IMR-90 (cell line): ENCODE measurements around the gene HOATZ. TPM values are rescaled to one million over a fixed set of nuclear protein-coding genes. Genes with fewer than 3 reads are reported as not detected.
A peak's percentile ranks its signal among the peaks of the same experiment; 100 is the strongest.

Source experiments
- ATAC-seq: fragments of 200-7000 bp; cut with Tn5 transposase; 2 replicates; pipeline ENCODE4 v1.9.1; 2020; ENCODE audit warnings: low read depth, mild to moderate bottlenecking, moderate library complexity
- BruUV-seq: library from RNA; stranded (reverse); fragments of 400-500 nt; replicated peaks from 2 replicates; lab custom pipeline; 2021; lab: Mats Ljungman, UMichigan
- CTCF ChIA-PET: fragments of 300-600 bp; formaldehyde crosslinking; extraction: SDS; loops from one replicate; lab custom pipeline; 2021; ENCODE audit warnings: antibody characterized with exemption; lab: Yijun Ruan, JAX
- POLR2A ChIA-PET: fragments of 300-600 bp; sonication (Branson Sonifier 250); formaldehyde crosslinking; loops from one replicate; lab custom pipeline; 2022; ENCODE audit warnings: antibody characterized with exemption; ENCODE audit not compliant: unreplicated experiment; lab: Charles Lee
- DNase-seq: peaks from one replicate; pipeline ENCODE4 v3.0.0; 2013
- H2AFZ ChIP-seq: replicated peaks from 2 replicates; pipeline ENCODE3; 2013; ENCODE audit warnings: low read length, mild to moderate bottlenecking; ENCODE audit not compliant: poor library complexity
- H2AK5ac ChIP-seq: 2 replicates; pipeline ENCODE4 v1.6.1; 2013; ENCODE audit warnings: low read depth, low read length, inconsistent platforms
- H2AK9ac ChIP-seq: replicated peaks from 2 replicates; pipeline ENCODE3; 2013; ENCODE audit warnings: mild to moderate bottlenecking, low read depth, low read length, moderate library complexity; ENCODE audit not compliant: poor library complexity
- H2BK120ac ChIP-seq: 2 replicates; pipeline ENCODE4 v1.6.1; 2013; ENCODE audit warnings: low read depth, low read length, inconsistent platforms
- H2BK15ac ChIP-seq: 3 replicates; pipeline ENCODE4 v1.6.1; 2013; ENCODE audit warnings: low read depth, low read length, inconsistent platforms
- H2BK20ac ChIP-seq: 2 replicates; pipeline ENCODE4 v1.6.1; 2013; ENCODE audit warnings: low read depth, mild to moderate bottlenecking, inconsistent platforms, low read length, moderate library complexity
- H2BK5ac ChIP-seq: 2 replicates; pipeline ENCODE4 v1.6.1; 2013; ENCODE audit warnings: mild to moderate bottlenecking, low read depth, low read length, inconsistent platforms; ENCODE audit not compliant: poor library complexity, severe bottlenecking
- H3K14ac ChIP-seq: replicated peaks from 2 replicates; pipeline ENCODE4 v1.6.1; 2013; ENCODE audit warnings: low read depth, low read length, inconsistent platforms
- H3K18ac ChIP-seq: 2 replicates; pipeline ENCODE4 v1.6.1; 2013; ENCODE audit warnings: low read depth, low read length, control low read depth
- H3K23ac ChIP-seq: 2 replicates; pipeline ENCODE4 v1.6.1; 2013; ENCODE audit warnings: low read depth, low read length, inconsistent platforms
- H3K27ac ChIP-seq: 2 replicates; pipeline ENCODE4 v1.5.1; 2013; ENCODE audit warnings: mild to moderate bottlenecking, control low read depth, low read length; ENCODE audit not compliant: insufficient read depth
- H3K27me3 ChIP-seq: 2 replicates; pipeline ENCODE4 v1.6.1; 2013; ENCODE audit warnings: low read length; ENCODE audit not compliant: control insufficient read depth, insufficient read depth
- H3K36me3 ChIP-seq: 2 replicates; pipeline ENCODE4 v1.6.1; 2013; ENCODE audit warnings: low read length, mixed read lengths; ENCODE audit not compliant: control insufficient read depth, insufficient read depth
- H3K4ac ChIP-seq: 2 replicates; pipeline ENCODE4 v1.6.1; 2013; ENCODE audit warnings: low read depth, low read length, inconsistent platforms
- H3K4me1 ChIP-seq: 2 replicates; pipeline ENCODE4 v1.6.1; 2013; ENCODE audit warnings: low read length, mixed read lengths; ENCODE audit not compliant: control insufficient read depth, insufficient read depth
- H3K4me2 ChIP-seq: 2 replicates; pipeline ENCODE4 v1.6.1; 2013; ENCODE audit warnings: low read depth, mild to moderate bottlenecking, control low read depth, low read length, moderate library complexity
- H3K4me3 ChIP-seq: 2 replicates; pipeline ENCODE4 v1.5.1; 2013; ENCODE audit warnings: low read depth, mild to moderate bottlenecking, control low read depth, low read length, moderate library complexity; ENCODE audit not compliant: insufficient read depth
- H3K56ac ChIP-seq: 2 replicates; pipeline ENCODE4 v1.6.1; 2013; ENCODE audit warnings: low read length, inconsistent platforms; ENCODE audit not compliant: insufficient read depth; ENCODE audit errors: extremely low read depth
- H3K79me1 ChIP-seq, 2 experiments: 2 replicates each; pipeline ENCODE4 v1.6.1; 2013; ENCODE audit warnings: low read length in 2 of 2, inconsistent platforms in 1 of 2, low read depth in 1 of 2
- H3K9ac ChIP-seq: 2 replicates; pipeline ENCODE4 v1.6.1; 2013; ENCODE audit warnings: low read depth, low read length, control low read depth
- H3K9me1 ChIP-seq: 2 replicates; pipeline ENCODE4 v1.6.1; 2013; ENCODE audit warnings: low read length, inconsistent platforms; ENCODE audit not compliant: insufficient read depth
- H3K9me3 ChIP-seq: 2 replicates; pipeline ENCODE4 v1.6.1; 2013; ENCODE audit warnings: low read length; ENCODE audit not compliant: control insufficient read depth, insufficient read depth
- H4K20me1 ChIP-seq: 2 replicates; pipeline ENCODE4 v1.6.1; 2013; ENCODE audit warnings: low read length, inconsistent platforms; ENCODE audit not compliant: insufficient read depth
- H4K5ac ChIP-seq: 2 replicates; pipeline ENCODE4 v1.6.1; 2013; ENCODE audit warnings: mild to moderate bottlenecking, low read depth, low read length, control low read depth
- H4K8ac ChIP-seq, 2 experiments: 2 replicates each; pipeline ENCODE4 v1.6.1; 2013; ENCODE audit warnings: low read depth in 2 of 2, low read length in 2 of 2, control low read depth in 1 of 2, inconsistent platforms in 1 of 2
- H4K91ac ChIP-seq: 2 replicates; pipeline ENCODE4 v1.6.1; 2013; ENCODE audit warnings: low read depth, low read length, inconsistent platforms; ENCODE audit not compliant: insufficient read depth
- BHLHE40 ChIP-seq: fragments of 150-350 bp; IDR thresholded peaks from 2 replicates; pipeline ENCODE4 v1.6.1; 2016; ENCODE audit warnings: mild to moderate bottlenecking, low read depth, low read length
- CEBPB ChIP-seq: IDR thresholded peaks from 2 replicates; pipeline ENCODE4 v1.6.1; 2012; ENCODE audit warnings: low read depth, low read length, improper control_type of control experiment
- CHD1 ChIP-seq: IDR thresholded peaks from 2 replicates; pipeline ENCODE4 v1.6.1; 2012; ENCODE audit warnings: low read depth, low read length, improper control_type of control experiment
- FOS ChIP-seq: fragments of 150-350 bp; IDR thresholded peaks from 2 replicates; pipeline ENCODE4 v1.6.1; 2016; ENCODE audit warnings: low read depth, low read length
- MAZ ChIP-seq: IDR thresholded peaks from 2 replicates; pipeline ENCODE4 v1.6.1; 2012; ENCODE audit warnings: low read depth, mild to moderate bottlenecking, low read length, improper control_type of control experiment, moderate library complexity, borderline replicate concordance
- MXI1 ChIP-seq: IDR thresholded peaks from 2 replicates; pipeline ENCODE4 v1.6.1; 2012; ENCODE audit warnings: low read depth, mild to moderate bottlenecking, low read length, moderate library complexity, borderline replicate concordance
- POLR2A ChIP-seq: IDR thresholded peaks from 2 replicates; pipeline ENCODE4 v1.6.1; 2012; ENCODE audit warnings: mild to moderate bottlenecking, low read depth, low read length
- RCOR1 ChIP-seq: IDR thresholded peaks from 2 replicates; pipeline ENCODE4 v1.6.1; 2012; ENCODE audit warnings: mild to moderate bottlenecking, low read length, improper control_type of control experiment; ENCODE audit not compliant: insufficient replicate concordance
- RFX5 ChIP-seq: IDR thresholded peaks from 2 replicates; pipeline ENCODE4 v1.8.0; 2012; ENCODE audit warnings: low read depth, mild to moderate bottlenecking, low read length, moderate library complexity
- WGBS, 2 experiments: methylation state at CpG; one replicate each; pipeline versions ENCODE4 v1.1.5 to v1.1.7; 2013; ENCODE audit warnings: missing lambda C conversion rate in 2 of 2; ENCODE audit not compliant: insufficient read length in 1 of 2; ENCODE audit errors: extremely low coverage in 2 of 2; 5-methylcytosine and 5-hydroxymethylcytosine counted together
- dilution Hi-C: fragments of 300-500 bp; cut with HindIII; formaldehyde crosslinking; loops from one replicate; pipeline ENCODE4 v1.14.3; 2018; ENCODE audit warnings: low sequenced_read_pairs; ENCODE audit not compliant: unreplicated experiment
- in situ Hi-C: fragments of 300-500 bp; cut with MboI; formaldehyde crosslinking; loops from 3 replicates; pipeline ENCODE4 v1.14.3; 2019; ENCODE audit warnings: low sequenced_read_pairs, inconsistent platforms, mixed read lengths
- intact Hi-C: fragments of 100-400 bp; cut with micrococcal nuclease; formaldehyde crosslinking; loops from 2 replicates; pipeline ENCODE4 v1.10.0; 2022
- polyA plus RNA-seq, 3 experiments: library from polyadenylated mRNA; depleted of rRNA; stranded (reverse); fragments of >200 nt; gene quantifications; 2 replicates each; pipeline ENCODE4 v1.2.3, GENCODE V29; 2012; ENCODE audit warnings: low replicate concordance in 1 of 3
- total RNA-seq: library from RNA; depleted of rRNA; stranded (reverse); fragments of >200 nt; gene quantifications from 2 replicates; pipeline ENCODE4 v1.2.3, GENCODE V29; 2012
- TF ChIP-seq, protein P1 (sequence below): conservative IDR thresholded peaks from 2 replicates; pipeline ENCODE4 v1.5.1; 2012; ENCODE audit warnings: mild to moderate bottlenecking, low read depth, low read length, improper control_type of control experiment
- TF ChIP-seq, protein P2 (sequence below): fragments of 150-350 bp; IDR thresholded peaks from 2 replicates; pipeline ENCODE4 v1.6.1; 2016; ENCODE audit warnings: low read depth, mild to moderate bottlenecking, low read length, moderate library complexity, borderline replicate concordance
- TF ChIP-seq, protein P3 (sequence below): fragments of 150-350 bp; IDR thresholded peaks from 2 replicates; pipeline ENCODE4 v1.6.1; 2017; ENCODE audit warnings: mild to moderate bottlenecking, antibody characterized with exemption, low read length, low read depth

Gene HOATZ
- total and polyA plus RNA-seq, 2 of the 4 experiments (the other 2 are of a cell fraction) = not detected

DNA sequence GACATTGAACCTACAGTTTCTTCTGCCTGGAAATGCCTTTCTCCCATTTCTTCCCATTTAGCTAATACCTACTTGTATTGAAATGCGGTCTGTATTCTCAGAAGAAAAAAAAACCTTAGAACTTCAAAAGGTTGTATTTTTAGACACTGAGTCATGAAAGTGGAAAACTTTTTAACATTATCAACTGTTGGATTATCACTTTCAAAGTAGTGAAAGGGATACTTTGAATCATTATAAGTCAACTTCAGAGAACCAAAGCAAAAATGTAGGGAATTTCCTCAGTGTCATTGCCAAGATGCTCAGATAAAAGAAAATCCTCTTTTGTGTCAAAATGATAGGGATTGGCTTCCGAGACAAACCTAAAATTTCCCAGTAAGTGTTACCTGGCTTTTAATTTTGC, 6.6 kb downstream of the HOATZ start:
- Histone ChIP-seq H3K9me1 (0 out of 2 replicates have a peak, but pooled peaks cover 3% of the 10 kb centered on the region), H3K27me3 (no peaks in the 10 kb centered on the region), H3K4me2 (no peak overlapping the region), H2AK9ac (no peak overlapping the region), H3K36me3 (no peaks in the 10 kb centered on the region), H3K18ac (peak overlapping the region; percentile 48; the same call in 1 of the 2 replicates), H3K4ac (no peak overlapping the region), H2BK20ac (no peak overlapping the region), H3K79me1 (no peaks in the 10 kb centered on the region), H4K8ac (no peak overlapping the region), H3K9ac (no peak overlapping the region), H2BK15ac (no peak overlapping the region), H3K4me3 (no peak overlapping the region), H2BK5ac (no peak overlapping the region), H3K4me1 (peaks cover 5% of the 10 kb centered on the region; the same call in 1 of the 2 replicates), H2BK120ac (no peak overlapping the region), H3K9me3 (no peaks in the 10 kb centered on the region), H2AFZ (no peak overlapping the region), H2AK5ac (no peak overlapping the region), H4K20me1 (no peaks in the 10 kb centered on the region), H4K91ac (no peak overlapping the region), H4K5ac (no peak overlapping the region; the same call in 1 of the 2 replicates), H3K23ac (no peak overlapping the region), H3K56ac (no peak overlapping the region), H3K27ac (no peak overlapping the region), H3K14ac (no peak overlapping the region)
- no TSS peak for BruUV-seq
- dilution Hi-C loops = no loop called here
- in situ Hi-C loops = no loop called here
- POLR2A ChIA-PET = interaction anchor here (0.5 kb wide), 1 partner anchor 9 kb away, joined by 3 read pairs; the partner anchor contains the start of gene BTG4
- no CpG with 5 or more reads among the region's 2 CpGs for WGBS, 2 experiments
- TF ChIP-seq FOS = no peak
- TF ChIP-seq RFX5 = no peak
- TF ChIP-seq MAZ = no peak
- TF ChIP-seq, protein P1, sequence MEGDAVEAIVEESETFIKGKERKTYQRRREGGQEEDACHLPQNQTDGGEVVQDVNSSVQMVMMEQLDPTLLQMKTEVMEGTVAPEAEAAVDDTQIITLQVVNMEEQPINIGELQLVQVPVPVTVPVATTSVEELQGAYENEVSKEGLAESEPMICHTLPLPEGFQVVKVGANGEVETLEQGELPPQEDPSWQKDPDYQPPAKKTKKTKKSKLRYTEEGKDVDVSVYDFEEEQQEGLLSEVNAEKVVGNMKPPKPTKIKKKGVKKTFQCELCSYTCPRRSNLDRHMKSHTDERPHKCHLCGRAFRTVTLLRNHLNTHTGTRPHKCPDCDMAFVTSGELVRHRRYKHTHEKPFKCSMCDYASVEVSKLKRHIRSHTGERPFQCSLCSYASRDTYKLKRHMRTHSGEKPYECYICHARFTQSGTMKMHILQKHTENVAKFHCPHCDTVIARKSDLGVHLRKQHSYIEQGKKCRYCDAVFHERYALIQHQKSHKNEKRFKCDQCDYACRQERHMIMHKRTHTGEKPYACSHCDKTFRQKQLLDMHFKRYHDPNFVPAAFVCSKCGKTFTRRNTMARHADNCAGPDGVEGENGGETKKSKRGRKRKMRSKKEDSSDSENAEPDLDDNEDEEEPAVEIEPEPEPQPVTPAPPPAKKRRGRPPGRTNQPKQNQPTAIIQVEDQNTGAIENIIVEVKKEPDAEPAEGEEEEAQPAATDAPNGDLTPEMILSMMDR = no peak
- TF ChIP-seq BHLHE40 = no peak
- no peak for TF ChIP-seq MXI1
- TF ChIP-seq CEBPB = no peak
- TF ChIP-seq, protein P2, sequence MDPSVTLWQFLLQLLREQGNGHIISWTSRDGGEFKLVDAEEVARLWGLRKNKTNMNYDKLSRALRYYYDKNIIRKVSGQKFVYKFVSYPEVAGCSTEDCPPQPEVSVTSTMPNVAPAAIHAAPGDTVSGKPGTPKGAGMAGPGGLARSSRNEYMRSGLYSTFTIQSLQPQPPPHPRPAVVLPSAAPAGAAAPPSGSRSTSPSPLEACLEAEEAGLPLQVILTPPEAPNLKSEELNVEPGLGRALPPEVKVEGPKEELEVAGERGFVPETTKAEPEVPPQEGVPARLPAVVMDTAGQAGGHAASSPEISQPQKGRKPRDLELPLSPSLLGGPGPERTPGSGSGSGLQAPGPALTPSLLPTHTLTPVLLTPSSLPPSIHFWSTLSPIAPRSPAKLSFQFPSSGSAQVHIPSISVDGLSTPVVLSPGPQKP = no peak
- no peak for TF ChIP-seq CHD1
- TF ChIP-seq RCOR1 = no peak
- no peak for TF ChIP-seq POLR2A
- TF ChIP-seq, protein P3, sequence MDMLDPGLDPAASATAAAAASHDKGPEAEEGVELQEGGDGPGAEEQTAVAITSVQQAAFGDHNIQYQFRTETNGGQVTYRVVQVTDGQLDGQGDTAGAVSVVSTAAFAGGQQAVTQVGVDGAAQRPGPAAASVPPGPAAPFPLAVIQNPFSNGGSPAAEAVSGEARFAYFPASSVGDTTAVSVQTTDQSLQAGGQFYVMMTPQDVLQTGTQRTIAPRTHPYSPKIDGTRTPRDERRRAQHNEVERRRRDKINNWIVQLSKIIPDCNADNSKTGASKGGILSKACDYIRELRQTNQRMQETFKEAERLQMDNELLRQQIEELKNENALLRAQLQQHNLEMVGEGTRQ = no peak
- peak; percentile 34 for DNase-seq
- no peak for ATAC-seq
- intact Hi-C loops = no loop called here
- CTCF ChIA-PET = interaction anchor here (0.6 kb wide), 1 partner anchor 559 kb away, joined by 3 read pairs; no protein-coding TSS in a partner anchor
